Measurements from ENCODE around the gene CDC7. TPM values are rescaled to one million over a fixed set of nuclear protein-coding genes. Genes with fewer than 3 reads are reported as not detected.
A peak's percentile ranks its signal among the peaks of the same experiment; 100 is the strongest.

The CDC7 gene
- total RNA-seq, 1 experiment from 2014 or later = 49.9 TPM

DNA sequence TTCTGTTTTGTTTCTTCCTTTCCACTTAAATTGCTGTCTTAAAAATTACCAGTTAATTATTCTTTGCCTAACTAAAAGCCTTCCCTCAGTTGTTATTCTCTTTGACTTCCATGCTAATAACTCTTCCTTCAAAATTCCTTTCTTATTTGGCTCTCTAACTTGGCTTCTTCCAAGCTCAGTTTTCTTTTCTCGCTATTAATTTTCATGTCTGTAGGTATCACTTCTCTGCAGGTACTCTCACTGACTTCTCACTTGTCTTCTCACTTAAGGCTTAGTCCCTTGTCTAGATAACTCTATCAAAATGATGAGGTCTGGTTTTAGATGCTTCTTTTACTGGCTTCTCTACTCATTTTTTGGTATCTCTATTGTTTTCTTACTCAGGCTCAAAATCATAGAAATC is 10.1 kb downstream of the CDC7 start:
- ATAC-seq (no peak), DNase-seq (ENCODE audit: low spot score) (no peak)
- TF ChIP-seq GTF2I (CRISPR knock-in tag; conservative IDR thresholded peaks at IDR 0.05) (no peak), MYBL2 (CRISPR knock-in tag; IDR thresholded peaks at IDR 0.05) (no peak), SP1 (CRISPR knock-in tag; conservative IDR thresholded peaks at IDR 0.05) (no peak), NR1H2 (CRISPR knock-in tag; IDR thresholded peaks at IDR 0.05) (no peak), ZNF232 (CRISPR knock-in tag; IDR thresholded peaks at IDR 0.05) (no peak), HMGA2 (CRISPR knock-in tag; IDR thresholded peaks at IDR 0.05) (no peak), ATF1 (CRISPR knock-in tag; IDR thresholded peaks at IDR 0.05) (no peak), CREM (CRISPR knock-in tag; IDR thresholded peaks at IDR 0.05) (no peak), CBFB (CRISPR knock-in tag; IDR thresholded peaks at IDR 0.05; ENCODE audit: low read depth) (no peak), TEAD4 (CRISPR knock-in tag; IDR thresholded peaks at IDR 0.05) (no peak)
- TF ChIP-seq, protein P1, sequence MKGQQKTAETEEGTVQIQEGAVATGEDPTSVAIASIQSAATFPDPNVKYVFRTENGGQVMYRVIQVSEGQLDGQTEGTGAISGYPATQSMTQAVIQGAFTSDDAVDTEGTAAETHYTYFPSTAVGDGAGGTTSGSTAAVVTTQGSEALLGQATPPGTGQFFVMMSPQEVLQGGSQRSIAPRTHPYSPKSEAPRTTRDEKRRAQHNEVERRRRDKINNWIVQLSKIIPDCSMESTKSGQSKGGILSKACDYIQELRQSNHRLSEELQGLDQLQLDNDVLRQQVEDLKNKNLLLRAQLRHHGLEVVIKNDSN (CRISPR knock-in tag; IDR thresholded peaks at IDR 0.05) = no peak
- TF ChIP-seq, protein P2, sequence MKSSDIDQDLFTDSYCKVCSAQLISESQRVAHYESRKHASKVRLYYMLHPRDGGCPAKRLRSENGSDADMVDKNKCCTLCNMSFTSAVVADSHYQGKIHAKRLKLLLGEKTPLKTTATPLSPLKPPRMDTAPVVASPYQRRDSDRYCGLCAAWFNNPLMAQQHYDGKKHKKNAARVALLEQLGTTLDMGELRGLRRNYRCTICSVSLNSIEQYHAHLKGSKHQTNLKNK (CRISPR knock-in tag; IDR thresholded peaks at IDR 0.05) = no peak
- TF ChIP-seq, protein P3, sequence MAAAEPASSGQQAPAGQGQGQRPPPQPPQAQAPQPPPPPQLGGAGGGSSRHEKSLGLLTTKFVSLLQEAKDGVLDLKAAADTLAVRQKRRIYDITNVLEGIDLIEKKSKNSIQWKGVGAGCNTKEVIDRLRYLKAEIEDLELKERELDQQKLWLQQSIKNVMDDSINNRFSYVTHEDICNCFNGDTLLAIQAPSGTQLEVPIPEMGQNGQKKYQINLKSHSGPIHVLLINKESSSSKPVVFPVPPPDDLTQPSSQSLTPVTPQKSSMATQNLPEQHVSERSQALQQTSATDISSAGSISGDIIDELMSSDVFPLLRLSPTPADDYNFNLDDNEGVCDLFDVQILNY (CRISPR knock-in tag; IDR thresholded peaks at IDR 0.05) = no peak
- TF ChIP-seq, protein P4, sequence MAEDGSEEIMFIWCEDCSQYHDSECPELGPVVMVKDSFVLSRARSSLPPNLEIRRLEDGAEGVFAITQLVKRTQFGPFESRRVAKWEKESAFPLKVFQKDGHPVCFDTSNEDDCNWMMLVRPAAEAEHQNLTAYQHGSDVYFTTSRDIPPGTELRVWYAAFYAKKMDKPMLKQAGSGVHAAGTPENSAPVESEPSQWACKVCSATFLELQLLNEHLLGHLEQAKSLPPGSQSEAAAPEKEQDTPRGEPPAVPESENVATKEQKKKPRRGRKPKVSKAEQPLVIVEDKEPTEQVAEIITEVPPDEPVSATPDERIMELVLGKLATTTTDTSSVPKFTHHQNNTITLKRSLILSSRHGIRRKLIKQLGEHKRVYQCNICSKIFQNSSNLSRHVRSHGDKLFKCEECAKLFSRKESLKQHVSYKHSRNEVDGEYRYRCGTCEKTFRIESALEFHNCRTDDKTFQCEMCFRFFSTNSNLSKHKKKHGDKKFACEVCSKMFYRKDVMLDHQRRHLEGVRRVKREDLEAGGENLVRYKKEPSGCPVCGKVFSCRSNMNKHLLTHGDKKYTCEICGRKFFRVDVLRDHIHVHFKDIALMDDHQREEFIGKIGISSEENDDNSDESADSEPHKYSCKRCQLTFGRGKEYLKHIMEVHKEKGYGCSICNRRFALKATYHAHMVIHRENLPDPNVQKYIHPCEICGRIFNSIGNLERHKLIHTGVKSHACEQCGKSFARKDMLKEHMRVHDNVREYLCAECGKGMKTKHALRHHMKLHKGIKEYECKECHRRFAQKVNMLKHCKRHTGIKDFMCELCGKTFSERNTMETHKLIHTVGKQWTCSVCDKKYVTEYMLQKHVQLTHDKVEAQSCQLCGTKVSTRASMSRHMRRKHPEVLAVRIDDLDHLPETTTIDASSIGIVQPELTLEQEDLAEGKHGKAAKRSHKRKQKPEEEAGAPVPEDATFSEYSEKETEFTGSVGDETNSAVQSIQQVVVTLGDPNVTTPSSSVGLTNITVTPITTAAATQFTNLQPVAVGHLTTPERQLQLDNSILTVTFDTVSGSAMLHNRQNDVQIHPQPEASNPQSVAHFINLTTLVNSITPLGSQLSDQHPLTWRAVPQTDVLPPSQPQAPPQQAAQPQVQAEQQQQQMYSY (CRISPR knock-in tag; IDR thresholded peaks at IDR 0.05) = no peak
- TF ChIP-seq, protein P5, sequence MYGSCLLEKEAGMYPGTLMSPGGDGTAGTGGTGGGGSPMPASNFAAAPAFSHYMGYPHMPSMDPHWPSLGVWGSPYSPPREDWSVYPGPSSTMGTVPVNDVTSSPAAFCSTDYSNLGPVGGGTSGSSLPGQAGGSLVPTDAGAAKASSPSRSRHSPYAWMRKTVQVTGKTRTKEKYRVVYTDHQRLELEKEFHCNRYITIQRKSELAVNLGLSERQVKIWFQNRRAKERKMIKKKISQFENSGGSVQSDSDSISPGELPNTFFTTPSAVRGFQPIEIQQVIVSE (CRISPR knock-in tag; IDR thresholded peaks at IDR 0.05; ENCODE audit: borderline replicate concordance) = no peak
- CTCF ChIA-PET = interaction anchor here (0.6 kb wide), 1 partner anchor 254 kb away, joined by 5 read pairs; no protein-coding TSS in a partner anchor
- H3K4me3 Mint-ChIP-seq = no peak overlapping the region
- peak overlapping the region; percentile 14; the same call in 1 of the 2 replicates for H3K27ac Mint-ChIP-seq
- H3K36me3 Mint-ChIP-seq = peaks cover 61% of the 10 kb centered on the region
- POLR2A ChIA-PET = interaction anchor here (0.6 kb wide), 1 partner anchor 171 kb away, joined by 4 read pairs; no protein-coding TSS in a partner anchor
- H3K9me3 Mint-ChIP-seq = no peaks in the 10 kb centered on the region
- no peaks in the 10 kb centered on the region for H3K27me3 Mint-ChIP-seq (ENCODE audit: low read depth)
- H3K4me1 Mint-ChIP-seq = peaks cover 6% of the 10 kb centered on the region

DNA sequence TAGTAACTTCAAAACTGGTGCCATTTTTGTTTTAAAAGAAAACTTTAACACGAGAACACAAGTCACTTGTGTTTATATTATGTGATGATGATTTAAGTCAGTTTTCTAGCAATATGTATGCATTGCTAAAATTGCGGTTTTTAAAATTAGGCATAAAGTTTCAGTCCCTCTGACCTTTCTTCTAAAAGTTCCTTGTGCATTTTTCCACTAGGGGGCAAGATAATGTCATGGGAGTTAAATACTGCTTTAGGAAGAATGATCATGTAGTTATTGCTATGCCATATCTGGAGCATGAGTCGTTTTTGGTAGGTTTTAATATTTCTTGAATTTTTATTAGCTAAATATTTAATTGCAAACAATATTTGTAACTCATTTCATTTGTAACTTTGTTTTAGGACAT is 10.7 kb downstream of the CDC7 start:
- Mint-ChIP-seq H3K27ac (no peak overlapping the region), H3K9me3 (no peaks in the 10 kb centered on the region), H3K27me3 (ENCODE audit: low read depth) (no peaks in the 10 kb centered on the region), H3K4me1 (no peaks in the 10 kb centered on the region), H3K36me3 (peaks cover 64% of the 10 kb centered on the region), H3K4me3 (no peak overlapping the region)
- ChIA-PET CTCF (interaction anchor here (0.7 kb wide), 1 partner anchor 240 kb away, joined by 4 read pairs; no protein-coding TSS in a partner anchor), POLR2A (no interaction called here)
- DNase-seq (ENCODE audit: low spot score) = no peak
- no peak for ATAC-seq
- TF ChIP-seq, protein P6, sequence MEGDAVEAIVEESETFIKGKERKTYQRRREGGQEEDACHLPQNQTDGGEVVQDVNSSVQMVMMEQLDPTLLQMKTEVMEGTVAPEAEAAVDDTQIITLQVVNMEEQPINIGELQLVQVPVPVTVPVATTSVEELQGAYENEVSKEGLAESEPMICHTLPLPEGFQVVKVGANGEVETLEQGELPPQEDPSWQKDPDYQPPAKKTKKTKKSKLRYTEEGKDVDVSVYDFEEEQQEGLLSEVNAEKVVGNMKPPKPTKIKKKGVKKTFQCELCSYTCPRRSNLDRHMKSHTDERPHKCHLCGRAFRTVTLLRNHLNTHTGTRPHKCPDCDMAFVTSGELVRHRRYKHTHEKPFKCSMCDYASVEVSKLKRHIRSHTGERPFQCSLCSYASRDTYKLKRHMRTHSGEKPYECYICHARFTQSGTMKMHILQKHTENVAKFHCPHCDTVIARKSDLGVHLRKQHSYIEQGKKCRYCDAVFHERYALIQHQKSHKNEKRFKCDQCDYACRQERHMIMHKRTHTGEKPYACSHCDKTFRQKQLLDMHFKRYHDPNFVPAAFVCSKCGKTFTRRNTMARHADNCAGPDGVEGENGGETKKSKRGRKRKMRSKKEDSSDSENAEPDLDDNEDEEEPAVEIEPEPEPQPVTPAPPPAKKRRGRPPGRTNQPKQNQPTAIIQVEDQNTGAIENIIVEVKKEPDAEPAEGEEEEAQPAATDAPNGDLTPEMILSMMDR (IDR thresholded peaks at IDR 0.05) = peak; percentile 19; the same call in 1 of the 2 replicates
- TF ChIP-seq, protein P7, sequence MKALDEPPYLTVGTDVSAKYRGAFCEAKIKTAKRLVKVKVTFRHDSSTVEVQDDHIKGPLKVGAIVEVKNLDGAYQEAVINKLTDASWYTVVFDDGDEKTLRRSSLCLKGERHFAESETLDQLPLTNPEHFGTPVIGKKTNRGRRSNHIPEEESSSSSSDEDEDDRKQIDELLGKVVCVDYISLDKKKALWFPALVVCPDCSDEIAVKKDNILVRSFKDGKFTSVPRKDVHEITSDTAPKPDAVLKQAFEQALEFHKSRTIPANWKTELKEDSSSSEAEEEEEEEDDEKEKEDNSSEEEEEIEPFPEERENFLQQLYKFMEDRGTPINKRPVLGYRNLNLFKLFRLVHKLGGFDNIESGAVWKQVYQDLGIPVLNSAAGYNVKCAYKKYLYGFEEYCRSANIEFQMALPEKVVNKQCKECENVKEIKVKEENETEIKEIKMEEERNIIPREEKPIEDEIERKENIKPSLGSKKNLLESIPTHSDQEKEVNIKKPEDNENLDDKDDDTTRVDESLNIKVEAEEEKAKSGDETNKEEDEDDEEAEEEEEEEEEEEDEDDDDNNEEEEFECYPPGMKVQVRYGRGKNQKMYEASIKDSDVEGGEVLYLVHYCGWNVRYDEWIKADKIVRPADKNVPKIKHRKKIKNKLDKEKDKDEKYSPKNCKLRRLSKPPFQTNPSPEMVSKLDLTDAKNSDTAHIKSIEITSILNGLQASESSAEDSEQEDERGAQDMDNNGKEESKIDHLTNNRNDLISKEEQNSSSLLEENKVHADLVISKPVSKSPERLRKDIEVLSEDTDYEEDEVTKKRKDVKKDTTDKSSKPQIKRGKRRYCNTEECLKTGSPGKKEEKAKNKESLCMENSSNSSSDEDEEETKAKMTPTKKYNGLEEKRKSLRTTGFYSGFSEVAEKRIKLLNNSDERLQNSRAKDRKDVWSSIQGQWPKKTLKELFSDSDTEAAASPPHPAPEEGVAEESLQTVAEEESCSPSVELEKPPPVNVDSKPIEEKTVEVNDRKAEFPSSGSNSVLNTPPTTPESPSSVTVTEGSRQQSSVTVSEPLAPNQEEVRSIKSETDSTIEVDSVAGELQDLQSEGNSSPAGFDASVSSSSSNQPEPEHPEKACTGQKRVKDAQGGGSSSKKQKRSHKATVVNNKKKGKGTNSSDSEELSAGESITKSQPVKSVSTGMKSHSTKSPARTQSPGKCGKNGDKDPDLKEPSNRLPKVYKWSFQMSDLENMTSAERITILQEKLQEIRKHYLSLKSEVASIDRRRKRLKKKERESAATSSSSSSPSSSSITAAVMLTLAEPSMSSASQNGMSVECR (CRISPR knock-in tag; IDR thresholded peaks at IDR 0.05; ENCODE audit: borderline replicate concordance) = no peak
- TF ChIP-seq, protein P8, sequence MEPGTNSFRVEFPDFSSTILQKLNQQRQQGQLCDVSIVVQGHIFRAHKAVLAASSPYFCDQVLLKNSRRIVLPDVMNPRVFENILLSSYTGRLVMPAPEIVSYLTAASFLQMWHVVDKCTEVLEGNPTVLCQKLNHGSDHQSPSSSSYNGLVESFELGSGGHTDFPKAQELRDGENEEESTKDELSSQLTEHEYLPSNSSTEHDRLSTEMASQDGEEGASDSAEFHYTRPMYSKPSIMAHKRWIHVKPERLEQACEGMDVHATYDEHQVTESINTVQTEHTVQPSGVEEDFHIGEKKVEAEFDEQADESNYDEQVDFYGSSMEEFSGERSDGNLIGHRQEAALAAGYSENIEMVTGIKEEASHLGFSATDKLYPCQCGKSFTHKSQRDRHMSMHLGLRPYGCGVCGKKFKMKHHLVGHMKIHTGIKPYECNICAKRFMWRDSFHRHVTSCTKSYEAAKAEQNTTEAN (CRISPR knock-in tag; IDR thresholded peaks at IDR 0.05) = no peak

Measured in WTC11 (cell line).